Measurements from ENCODE around the gene KCNH3. TPM values are rescaled to one million over a fixed set of nuclear protein-coding genes. Genes with fewer than 3 reads are reported as not detected.

The KCNH3 gene
- total and polyA plus RNA-seq, 3 donors from 2014 or later = 4.5 to 8.3 (median 4.5) TPM

- H3K4me1 ChIP-seq = peaks cover 4% of the 10 kb centered on the region
- no peaks in the 10 kb centered on the region for H3K9me3 ChIP-seq
- WGBS, 2 donors = 84 to 86% methylated on average over 15 to 21 of the region's 21 CpGs
- intact Hi-C loops (cut with DNase I; ENCODE audit: low total_unique reads) = no loop called here
- no peaks in the 10 kb centered on the region for H3K27me3 ChIP-seq
- H3K27ac ChIP-seq = no peak overlapping the region
- TF ChIP-seq POLR2A (IDR thresholded peaks at IDR 0.05) (no peak), CTCF (IDR thresholded peaks at IDR 0.05) (no peak)
- H3K4me3 ChIP-seq = no peak overlapping the region
- no peaks in the 10 kb centered on the region for H3K36me3 ChIP-seq (ENCODE audit: low read depth, missing control alignments)
- DNase-seq = no peak
These were observed 1.7 kb downstream of the KCNH3 start for GRCh38 chr12:49540229-49541139.

GRCh38 chr12:49541140-49541861, 2.5 kb downstream of the KCNH3 start:
- 89 to 90% methylated on average over 16 to 18 of the region's 18 CpGs for WGBS, 2 donors
- Histone ChIP-seq H3K4me1 (peaks cover 4% of the 10 kb centered on the region), H3K36me3 (ENCODE audit: low read depth, missing control alignments) (no peaks in the 10 kb centered on the region), H3K27ac (no peak overlapping the region), H3K4me3 (no peak overlapping the region), H3K27me3 (no peaks in the 10 kb centered on the region), H3K9me3 (no peaks in the 10 kb centered on the region)
- no peak for DNase-seq
- no peak for TF ChIP-seq CTCF (IDR thresholded peaks at IDR 0.05)
- TF ChIP-seq POLR2A (IDR thresholded peaks at IDR 0.05) = no peak
- intact Hi-C loops (cut with DNase I; ENCODE audit: low total_unique reads) = no loop called here

GRCh38 chr12:49541911-49542505, 3.2 kb downstream of the KCNH3 start:
- H3K4me3 ChIP-seq = no peak overlapping the region
- H3K27me3 ChIP-seq = no peaks in the 10 kb centered on the region
- no peaks in the 10 kb centered on the region for H3K36me3 ChIP-seq (ENCODE audit: low read depth, missing control alignments)
- H3K4me1 ChIP-seq = peaks cover 4% of the 10 kb centered on the region
- DNase-seq = no peak
- intact Hi-C loops (cut with DNase I; ENCODE audit: low total_unique reads) = no loop called here
- H3K27ac ChIP-seq = no peak overlapping the region
- no peak for TF ChIP-seq POLR2A (IDR thresholded peaks at IDR 0.05)
- TF ChIP-seq CTCF (IDR thresholded peaks at IDR 0.05) = no peak
- 83 to 85% methylated on average over 7 of the region's 7 CpGs for WGBS, 2 donors
- no peaks in the 10 kb centered on the region for H3K9me3 ChIP-seq

GRCh38 chr12:49542592-49543160, 3.8 kb downstream of the KCNH3 start:
- no peak for TF ChIP-seq CTCF (IDR thresholded peaks at IDR 0.05)
- no peak for TF ChIP-seq POLR2A (IDR thresholded peaks at IDR 0.05)
- no peaks in the 10 kb centered on the region for H3K36me3 ChIP-seq (ENCODE audit: low read depth, missing control alignments)
- intact Hi-C loops (cut with DNase I; ENCODE audit: low total_unique reads) = no loop called here
- no peak overlapping the region for H3K4me3 ChIP-seq
- H3K27me3 ChIP-seq = no peaks in the 10 kb centered on the region
- no peak for DNase-seq
- peaks cover under 1% of the 10 kb centered on the region for H3K4me1 ChIP-seq
- H3K9me3 ChIP-seq = no peaks in the 10 kb centered on the region
- WGBS, 2 donors = 93 to 96% methylated on average over 8 to 15 of the region's 15 CpGs
- H3K27ac ChIP-seq = no peak overlapping the region

Data from testis (tissue), 3 donors.